Suprapubic skin (tissue), 3 donors: ENCODE results near the gene ADAMTS10.

Source experiments
- CTCF ChIP-seq, 2 donors: fragments of 200-600 bp in 1 of 2; fragments of 450-650 bp in 1 of 2; sonication (generic) in 1 of 2; IDR thresholded peaks; one replicate each; pipeline ENCODE4 v1.5.1; 2016 to 2019; ENCODE audit warnings: antibody characterized with exemption in 2 of 2, mild to moderate bottlenecking in 1 of 2, moderate library complexity in 1 of 2
- POLR2AphosphoS5 ChIP-seq, 3 donors: sonication (generic); formaldehyde crosslinking; IDR thresholded peaks; one replicate each; pipeline ENCODE4 v1.6.1; 2017; ENCODE audit warnings: antibody characterized with exemption in 3 of 3

- TF ChIP-seq POLR2AphosphoS5 (IDR thresholded peaks at IDR 0.05) (no peak), CTCF (IDR thresholded peaks at IDR 0.05) (no peak)
These were observed 74.2 kb downstream of the ADAMTS10 start for GRCh38 chr19:8536282-8536681.
